HuH-7.5 (cell line): ENCODE results near the gene TEDC1.
A peak's percentile ranks its signal among the peaks of the same experiment; 100 is the strongest.

ENCODE experiments used
- DNase-seq: peaks from one replicate; pipeline ENCODE4 v3.0.0; 2011; ENCODE audit warnings: low spot score

TEDC1 gene

GRCh38 chr14:105497671-105498429 is 6.8 kb downstream of the TEDC1 start:
- DNase-seq, result peak; percentile 25

- DNase-seq, result no peak
Observed at GRCh38 chr14:105498430-105499255, 7.6 kb downstream of the TEDC1 start.

- peak; percentile 17 for DNase-seq
Observed at GRCh38 chr14:105499256-105500035, 8.4 kb downstream of the TEDC1 start.

- no peak for DNase-seq
Observed at GRCh38 chr14:105500036-105500725, 9.1 kb downstream of the TEDC1 start.

- DNase-seq, result no peak
Observed at GRCh38 chr14:105500726-105501101, 9.7 kb downstream of the TEDC1 start.

GRCh38 chr14:105501504-105502291 is 10.7 kb downstream of the TEDC1 start:
- no peak for DNase-seq

GRCh38 chr14:105502446-105503295 is 11.6 kb downstream of the TEDC1 start:
- no peak for DNase-seq

GRCh38 chr14:105503296-105503640 is 12.2 kb downstream of the TEDC1 start:
- no peak for DNase-seq

GRCh38 chr14:105503935-105504692 is 13.1 kb downstream of the TEDC1 start:
- peak; percentile 7 for DNase-seq

- no peak for DNase-seq
Observed at GRCh38 chr14:105505101-105505500, 14.1 kb downstream of the TEDC1 start.

GRCh38 chr14:105507247-105507646 is 16.2 kb downstream of the TEDC1 start:
- no peak for DNase-seq

GRCh38 chr14:105508069-105508468 is 17.0 kb downstream of the TEDC1 start:
- no peak for DNase-seq

- DNase-seq, result no peak
Observed at GRCh38 chr14:105508601-105509000, 17.6 kb downstream of the TEDC1 start.

- no peak for DNase-seq
Observed at GRCh38 chr14:105517096-105517495, 26.1 kb downstream of the TEDC1 start.

- DNase-seq, result no peak
Observed at GRCh38 chr14:105519946-105520698, 29.1 kb downstream of the TEDC1 start.

GRCh38 chr14:105525326-105525725 is 34.3 kb downstream of the TEDC1 start:
- DNase-seq, result no peak

GRCh38 chr14:105525861-105526775 is 35.1 kb downstream of the TEDC1 start, which contains the start of gene TMEM121:
Gene TMEM121 (plus strand): TSS chr14:105526583. CDS start chr14:105528835, 2,252 bp downstream.
- peak; percentile 49 for DNase-seq
